Mesendoderm (in vitro differentiated cells): ENCODE measurements around the gene CTIF.
A peak's percentile ranks its signal among the peaks of the same experiment; 100 is the strongest.

Experiments
- DNase-seq: peaks from one replicate; pipeline ENCODE4 v3.0.0; 2013
- H2AK5ac ChIP-seq: 2 replicates; pipeline ENCODE4 v1.6.1; 2013; ENCODE audit warnings: low read length, inconsistent platforms
- H2BK120ac ChIP-seq: 2 replicates; pipeline ENCODE4 v1.6.1; 2013; ENCODE audit warnings: low read depth, mild to moderate bottlenecking, low read length, moderate library complexity, mixed read lengths
- H2BK15ac ChIP-seq: replicated peaks from 2 replicates; pipeline ENCODE4 v1.6.1; 2013; ENCODE audit warnings: low read depth, mild to moderate bottlenecking, moderate library complexity
- H2BK5ac ChIP-seq: 2 replicates; pipeline ENCODE4 v1.6.1; 2013; ENCODE audit warnings: low read length, inconsistent platforms
- H3K18ac ChIP-seq: 2 replicates; pipeline ENCODE4 v1.6.1; 2013; ENCODE audit warnings: mild to moderate bottlenecking, low read length, mixed read lengths
- H3K23ac ChIP-seq: one replicate; pipeline ENCODE4 v1.6.1; 2013; ENCODE audit warnings: low read length
- H3K27ac ChIP-seq: 2 replicates; pipeline ENCODE4 v1.5.1; 2013; ENCODE audit warnings: low read depth, mild to moderate bottlenecking, inconsistent platforms, low read length, moderate library complexity
- H3K27me3 ChIP-seq: 2 replicates; pipeline ENCODE4 v1.6.1; 2013; ENCODE audit warnings: low read length, control low read depth, mild to moderate bottlenecking, inconsistent platforms; ENCODE audit not compliant: insufficient read depth, poor library complexity
- H3K36me3 ChIP-seq: 2 replicates; pipeline ENCODE4 v1.6.1; 2013; ENCODE audit warnings: low read length, inconsistent platforms; ENCODE audit not compliant: control insufficient read depth, insufficient read depth
- H3K4ac ChIP-seq: one replicate; pipeline ENCODE4 v1.6.1; 2013; ENCODE audit warnings: low read depth, mild to moderate bottlenecking, low read length, moderate library complexity
- H3K4me1 ChIP-seq: 2 replicates; pipeline ENCODE4 v1.6.1; 2013; ENCODE audit warnings: low read depth, low read length, inconsistent platforms; ENCODE audit not compliant: control insufficient read depth
- H3K4me2 ChIP-seq: 2 replicates; pipeline ENCODE4 v1.6.1; 2013; ENCODE audit warnings: low read length
- H3K4me3 ChIP-seq: 2 replicates; pipeline ENCODE4 v1.5.1; 2013; ENCODE audit warnings: mild to moderate bottlenecking, low read length
- H3K56ac ChIP-seq: one replicate; pipeline ENCODE4 v1.6.1; 2013; ENCODE audit warnings: low read length
- H3K79me1 ChIP-seq: 2 replicates; pipeline ENCODE4 v1.6.1; 2013; ENCODE audit warnings: low read length, inconsistent platforms
- H3K79me2 ChIP-seq: 2 replicates; pipeline ENCODE4 v1.6.1; 2013; ENCODE audit warnings: mild to moderate bottlenecking, low read length; ENCODE audit not compliant: control insufficient read depth, insufficient read depth
- H3K9ac ChIP-seq: 2 replicates; pipeline ENCODE4 v1.6.1; 2013; ENCODE audit warnings: low read length, inconsistent platforms
- H4K5ac ChIP-seq: one replicate; pipeline ENCODE4 v1.6.1; 2013; ENCODE audit warnings: low read length
- H4K8ac ChIP-seq: one replicate; pipeline ENCODE4 v1.6.1; 2013; ENCODE audit warnings: low read depth, mild to moderate bottlenecking, control low read depth, low read length, moderate library complexity
- WGBS: extraction: QIAGEN DNeasy Blood & Tissue Kit; methylation state at CpG from one replicate; pipeline ENCODE4 v1.1.7; 2013; ENCODE audit warnings: low lambda C conversion rate, missing lambda C conversion rate; ENCODE audit not compliant: insufficient coverage; ENCODE audit errors: extremely low coverage; 5-methylcytosine and 5-hydroxymethylcytosine counted together

CTIF gene

GRCh38 chr18:48732767-48733424 lies 194.1 kb downstream of the CTIF start:
- peaks cover 7% of the 10 kb centered on the region for H3K4me1 ChIP-seq
- no peak overlapping the region for H3K4me3 ChIP-seq
- H3K79me2 ChIP-seq, result no peaks in the 10 kb centered on the region
- no CpG with 5 or more reads among the region's 11 CpGs for WGBS
- H2BK120ac ChIP-seq, result no peak overlapping the region
- H3K56ac ChIP-seq, result no peak overlapping the region
- H3K9ac ChIP-seq, result no peak overlapping the region
- no peak for DNase-seq
- H3K79me1 ChIP-seq, result no peaks in the 10 kb centered on the region
- H3K18ac ChIP-seq, result no peak overlapping the region
- no peak overlapping the region for H2BK15ac ChIP-seq
- H3K27me3 ChIP-seq, result no peaks in the 10 kb centered on the region
- H3K4me2 ChIP-seq, result no peak overlapping the region
- H4K5ac ChIP-seq, result no peak overlapping the region
- H3K27ac ChIP-seq, result no peak overlapping the region
- no peak overlapping the region for H3K4ac ChIP-seq
- no peaks in the 10 kb centered on the region for H3K36me3 ChIP-seq
- H2AK5ac ChIP-seq, result no peak overlapping the region
- no peak overlapping the region for H4K8ac ChIP-seq
- no peak overlapping the region for H2BK5ac ChIP-seq
- no peak overlapping the region for H3K23ac ChIP-seq

GRCh38 chr18:48733643-48734253 lies 194.9 kb downstream of the CTIF start:
- no peak overlapping the region for H3K18ac ChIP-seq
- no peak overlapping the region for H3K4me3 ChIP-seq
- peak overlapping the region; percentile 51 for H3K23ac ChIP-seq
- no peak overlapping the region for H3K27ac ChIP-seq
- no peak overlapping the region for H3K4ac ChIP-seq
- no peaks in the 10 kb centered on the region for H3K36me3 ChIP-seq
- H3K27me3 ChIP-seq, result no peaks in the 10 kb centered on the region
- WGBS, result no CpG with 5 or more reads among the region's 10 CpGs
- H3K56ac ChIP-seq, result peak overlapping the region; percentile 20
- no peak overlapping the region for H4K8ac ChIP-seq
- H3K4me1 ChIP-seq, result peaks cover 7% of the 10 kb centered on the region
- no peak overlapping the region for H2AK5ac ChIP-seq
- no peak overlapping the region for H2BK120ac ChIP-seq
- H3K9ac ChIP-seq, result no peak overlapping the region
- H2BK5ac ChIP-seq, result no peak overlapping the region
- H2BK15ac ChIP-seq, result no peak overlapping the region
- no peaks in the 10 kb centered on the region for H3K79me2 ChIP-seq
- no peak overlapping the region for H3K4me2 ChIP-seq
- H3K79me1 ChIP-seq, result no peaks in the 10 kb centered on the region
- no peak for DNase-seq
- H4K5ac ChIP-seq, result no peak overlapping the region

DNA sequence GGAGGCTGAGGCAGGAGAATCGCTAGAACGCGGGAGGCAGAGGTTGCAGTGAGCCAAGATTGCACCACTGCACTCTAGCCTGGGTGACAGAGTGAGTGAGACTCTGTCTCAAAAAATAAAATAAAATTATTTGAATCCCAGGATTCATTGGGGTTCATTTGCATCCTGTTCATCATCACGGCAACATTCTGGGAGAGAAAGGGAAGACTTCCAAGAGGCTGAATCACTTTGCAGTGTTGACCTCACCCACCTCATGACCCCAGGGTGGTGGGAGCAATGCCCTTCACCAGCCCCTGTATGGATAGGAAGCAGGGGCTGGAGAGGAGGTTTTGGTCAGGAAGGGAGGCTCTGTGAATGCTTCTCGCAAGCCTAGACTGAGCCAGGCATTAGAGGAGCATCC lies 195.6 kb downstream of the CTIF start:
- Histone ChIP-seq H3K27ac (no peak overlapping the region), H3K79me2 (no peaks in the 10 kb centered on the region)

DNA sequence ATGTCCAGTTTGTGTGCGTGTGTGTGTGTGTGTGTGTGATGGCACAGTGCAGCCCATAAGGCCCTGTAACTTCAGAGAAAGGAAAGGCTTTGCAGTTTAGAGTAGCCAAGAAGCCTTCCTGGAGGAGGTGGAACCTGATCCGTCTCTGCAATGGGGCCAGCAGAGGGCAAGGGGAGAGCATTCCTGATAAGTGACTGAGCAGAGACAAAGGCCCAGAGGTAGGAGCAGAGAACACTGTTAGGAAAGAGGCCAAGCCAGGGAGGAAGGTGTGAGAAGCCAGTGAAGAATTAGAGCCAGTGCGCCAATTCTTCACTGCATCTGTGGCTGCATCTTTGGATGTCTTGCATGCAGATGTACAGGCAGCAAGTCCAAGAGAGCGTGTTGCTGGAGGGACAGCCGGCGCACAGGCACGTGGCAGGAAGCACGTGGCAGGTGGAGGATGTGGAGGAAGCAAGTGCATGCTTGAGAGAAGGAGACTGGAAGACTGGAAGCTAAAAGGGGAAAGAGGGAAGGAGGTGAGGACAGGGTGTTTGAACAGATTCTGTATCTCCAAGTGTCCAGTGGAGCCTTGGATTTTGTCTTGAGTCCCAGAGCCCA lies 196.3 kb downstream of the CTIF start:
- Histone ChIP-seq H3K18ac (no peak overlapping the region), H3K56ac (no peak overlapping the region), H3K27me3 (no peaks in the 10 kb centered on the region), H2BK5ac (no peak overlapping the region), H3K36me3 (no peaks in the 10 kb centered on the region), H3K4me3 (no peak overlapping the region), H2BK120ac (no peak overlapping the region), H3K79me1 (no peaks in the 10 kb centered on the region), H2AK5ac (no peak overlapping the region), H3K23ac (no peak overlapping the region), H3K4ac (no peak overlapping the region), H2BK15ac (no peak overlapping the region), H3K79me2 (no peaks in the 10 kb centered on the region), H3K9ac (no peak overlapping the region), H3K4me1 (peaks cover 7% of the 10 kb centered on the region), H3K27ac (no peak overlapping the region), H4K8ac (no peak overlapping the region), H4K5ac (no peak overlapping the region), H3K4me2 (no peak overlapping the region)
- no CpG with 5 or more reads among the region's 8 CpGs for WGBS
- DNase-seq, result peak; percentile 65

More for the DNA sequence above, 195.6 kb downstream of the CTIF start:
- H3K4me1 ChIP-seq, result peaks cover 7% of the 10 kb centered on the region
- H4K5ac ChIP-seq, result no peak overlapping the region
- no peaks in the 10 kb centered on the region for H3K27me3 ChIP-seq
- H3K36me3 ChIP-seq, result no peaks in the 10 kb centered on the region
- no peak overlapping the region for H2AK5ac ChIP-seq
- no peaks in the 10 kb centered on the region for H3K79me1 ChIP-seq
- no peak overlapping the region for H2BK120ac ChIP-seq
- WGBS, result no CpG with 5 or more reads among the region's 5 CpGs
- H3K4ac ChIP-seq, result no peak overlapping the region
- H2BK5ac ChIP-seq, result no peak overlapping the region
- H3K4me3 ChIP-seq, result no peak overlapping the region
- no peak overlapping the region for H3K4me2 ChIP-seq
- H3K18ac ChIP-seq, result no peak overlapping the region
- no peak for DNase-seq
- no peak overlapping the region for H3K23ac ChIP-seq
- H3K56ac ChIP-seq, result no peak overlapping the region
- no peak overlapping the region for H2BK15ac ChIP-seq
- H4K8ac ChIP-seq, result no peak overlapping the region
- H3K9ac ChIP-seq, result no peak overlapping the region

GRCh38 chr18:48735681-48736255 lies 196.9 kb downstream of the CTIF start:
- Histone ChIP-seq H3K4me3 (no peak overlapping the region), H3K79me2 (no peaks in the 10 kb centered on the region), H4K5ac (no peak overlapping the region), H3K36me3 (no peaks in the 10 kb centered on the region), H2BK15ac (no peak overlapping the region), H3K18ac (no peak overlapping the region), H4K8ac (no peak overlapping the region), H3K79me1 (no peaks in the 10 kb centered on the region), H3K4ac (no peak overlapping the region), H3K56ac (no peak overlapping the region), H3K4me1 (peaks cover 7% of the 10 kb centered on the region), H3K23ac (no peak overlapping the region), H2AK5ac (no peak overlapping the region), H3K27ac (no peak overlapping the region), H3K9ac (no peak overlapping the region), H3K4me2 (no peak overlapping the region), H3K27me3 (no peaks in the 10 kb centered on the region), H2BK120ac (no peak overlapping the region), H2BK5ac (no peak overlapping the region)
- no peak for DNase-seq
- no CpG with 5 or more reads among the region's 14 CpGs for WGBS
